DOHH2 (cell line): ENCODE results near the gene EGFL8.

Experiments used
- H3F3A ChIP-seq: fragments of 200-600 bp; sonication (generic), shearing (Covaris generic); 2 replicates; pipeline ENCODE4 v1.6.0; 2016; ENCODE audit warnings: antibody characterized with exemption, mild to moderate bottlenecking; ENCODE audit not compliant: control insufficient read depth, insufficient read depth
- H3K27ac ChIP-seq: fragments of 200-600 bp; sonication (generic); 2 replicates; pipeline ENCODE4 v1.5.1; 2014; ENCODE audit warnings: low read depth, mild to moderate bottlenecking, low read length, moderate library complexity
- H3K27me3 ChIP-seq: fragments of 200-600 bp; sonication (generic); 2 replicates; pipeline ENCODE4 v1.6.1; 2014; ENCODE audit warnings: mild to moderate bottlenecking, low read length, mixed read lengths; ENCODE audit not compliant: control insufficient read depth
- H3K36me3 ChIP-seq: fragments of 200-600 bp; sonication (generic); 2 replicates; pipeline ENCODE4 v1.6.1; 2014; ENCODE audit warnings: mild to moderate bottlenecking, low read length, moderate library complexity, mixed read lengths; ENCODE audit not compliant: control insufficient read depth
- H3K4me1 ChIP-seq: fragments of 200-600 bp; sonication (generic); 2 replicates; pipeline ENCODE4 v1.6.1; 2014; ENCODE audit warnings: mild to moderate bottlenecking, low read length, mixed read lengths; ENCODE audit not compliant: control insufficient read depth
- H3K4me2 ChIP-seq: fragments of 200-600 bp; sonication (generic); 2 replicates; pipeline ENCODE4 v1.6.0; 2014; ENCODE audit warnings: mild to moderate bottlenecking, low read length, moderate library complexity
- H3K4me3 ChIP-seq: fragments of 200-600 bp; sonication (generic); 2 replicates; pipeline ENCODE4 v1.5.1; 2014; ENCODE audit warnings: mild to moderate bottlenecking, low read length, mixed read lengths
- H3K79me2 ChIP-seq: fragments of 200-600 bp; sonication (generic); 2 replicates; pipeline ENCODE4 v1.6.1; 2014; ENCODE audit warnings: mild to moderate bottlenecking, low read length, mixed read lengths; ENCODE audit not compliant: control insufficient read depth
- H3K9me2 ChIP-seq: fragments of 200-600 bp; sonication (generic); replicated peaks from 2 replicates; pipeline ENCODE4 v1.6.1; 2014; ENCODE audit warnings: mild to moderate bottlenecking, low read length, mixed read lengths; ENCODE audit not compliant: control insufficient read depth
- H3K9me3 ChIP-seq: fragments of 200-600 bp; sonication (generic); 2 replicates; pipeline ENCODE4 v1.6.1; 2014; ENCODE audit warnings: antibody characterized with exemption, low read length, mixed read lengths; ENCODE audit not compliant: control insufficient read depth, insufficient read depth
- H4K20me1 ChIP-seq: fragments of 200-600 bp; sonication (generic); 2 replicates; pipeline ENCODE4 v1.6.0; 2014; ENCODE audit warnings: low read depth, mild to moderate bottlenecking, antibody characterized with exemption, low read length, moderate library complexity; ENCODE audit not compliant: control insufficient read depth, insufficient read depth
- CTCF ChIP-seq: fragments of 200-600 bp; sonication (generic); IDR thresholded peaks from one replicate; pipeline ENCODE4 v1.5.1; 2014; ENCODE audit warnings: antibody characterized with exemption, mild to moderate bottlenecking, low read depth, low read length; ENCODE audit not compliant: poor library complexity, severe bottlenecking
- EZH2phosphoT487 ChIP-seq: fragments of 200-600 bp; sonication (generic); IDR thresholded peaks from 2 replicates; pipeline ENCODE4 v1.6.1; 2017; ENCODE audit warnings: borderline replicate concordance, mild to moderate bottlenecking, antibody characterized with exemption, low read length, moderate library complexity, mixed read lengths

The EGFL8 gene

GRCh38 chr6:32177183-32177787 lies 12.9 kb downstream of the EGFL8 start:
- H3K9me2 ChIP-seq = no peaks in the 10 kb centered on the region
- peak overlapping the region; percentile 85 for H3K4me3 ChIP-seq
- H3K79me2 ChIP-seq = peaks cover 53% of the 10 kb centered on the region
- H3F3A ChIP-seq = peaks cover 14% of the 10 kb centered on the region
- no peaks in the 10 kb centered on the region for H4K20me1 ChIP-seq
- H3K27me3 ChIP-seq = no peaks in the 10 kb centered on the region
- H3K4me2 ChIP-seq = peak overlapping the region; percentile 99
- H3K36me3 ChIP-seq = peaks cover 29% of the 10 kb centered on the region
- H3K27ac ChIP-seq = peak overlapping the region; percentile 94
- TF ChIP-seq CTCF = no peak
- TF ChIP-seq EZH2phosphoT487 = no peak
- peaks cover 49% of the 10 kb centered on the region for H3K4me1 ChIP-seq
- H3K9me3 ChIP-seq = no peaks in the 10 kb centered on the region

GRCh38 chr6:32177788-32178546 lies 13.6 kb downstream of the EGFL8 start, which contains the start of gene RNF5:
Gene RNF5 (plus strand): TSS chr6:32178405. CDS start chr6:32178512, 107 bp downstream.
- Histone ChIP-seq H3K27me3 (no peaks in the 10 kb centered on the region), H3K4me1 (peaks cover 46% of the 10 kb centered on the region), H3K9me3 (no peaks in the 10 kb centered on the region), H3F3A (peaks cover 11% of the 10 kb centered on the region), H3K4me2 (peak within 1 kb of the TSS; percentile 99), H3K79me2 (peaks cover 57% of the 10 kb centered on the region), H3K4me3 (peak within 1 kb of the TSS; percentile 85), H3K27ac (peak within 1 kb of the TSS; percentile 94), H3K36me3 (peaks cover 36% of the 10 kb centered on the region), H4K20me1 (no peaks in the 10 kb centered on the region), H3K9me2 (no peaks in the 10 kb centered on the region)
- no peak for TF ChIP-seq CTCF
- no peak for TF ChIP-seq EZH2phosphoT487

GRCh38 chr6:32178547-32179440 lies 14.4 kb downstream of the EGFL8 start:
- Histone ChIP-seq H3F3A (peaks cover 11% of the 10 kb centered on the region), H3K27ac (peak overlapping the region; percentile 94), H3K4me1 (peaks cover 38% of the 10 kb centered on the region), H3K9me3 (no peaks in the 10 kb centered on the region), H3K4me3 (peak overlapping the region; percentile 85), H3K4me2 (peak overlapping the region; percentile 99), H3K27me3 (no peaks in the 10 kb centered on the region), H3K9me2 (no peaks in the 10 kb centered on the region), H3K36me3 (peaks cover 44% of the 10 kb centered on the region), H3K79me2 (peaks cover 54% of the 10 kb centered on the region), H4K20me1 (no peaks in the 10 kb centered on the region)
- TF ChIP-seq CTCF (no peak), EZH2phosphoT487 (no peak)
